ENCODE results near the gene CTNND2.

Gene CTNND2

GRCh38 chr5:11234501-11234911 lies 669.7 kb downstream of the CTNND2 start:
- no peak for DNase-seq

GRCh38 chr5:11230890-11231289 lies 673.4 kb downstream of the CTNND2 start:
- DNase-seq: no peak

- no peak for DNase-seq
These were observed 677.2 kb downstream of the CTNND2 start for GRCh38 chr5:11227064-11227463.

- DNase-seq: no peak
These were observed 679.6 kb downstream of the CTNND2 start for GRCh38 chr5:11224436-11225187.

GRCh38 chr5:11222169-11222568 lies 682.1 kb downstream of the CTNND2 start:
- DNase-seq: no peak

- no peak for DNase-seq
These were observed 689.2 kb downstream of the CTNND2 start for GRCh38 chr5:11214864-11215644.

GRCh38 chr5:11212706-11213105 lies 691.5 kb downstream of the CTNND2 start:
- DNase-seq: no peak

- peak in 1 of 2 experiments; percentile 18 for DNase-seq
These were observed 706.5 kb downstream of the CTNND2 start for GRCh38 chr5:11197726-11198125.

GRCh38 chr5:11191673-11192072 lies 712.6 kb downstream of the CTNND2 start:
- no peak for DNase-seq

GRCh38 chr5:11182441-11183080 lies 721.7 kb downstream of the CTNND2 start:
- peak; percentile 78 to 81 for DNase-seq

GRCh38 chr5:11181940-11182339 lies 722.3 kb downstream of the CTNND2 start:
- no peak for DNase-seq

GRCh38 chr5:11180890-11181289 lies 723.4 kb downstream of the CTNND2 start:
- no peak for DNase-seq

GRCh38 chr5:11177999-11178711 lies 726.1 kb downstream of the CTNND2 start:
- peak in 1 of 2 experiments; percentile 17 for DNase-seq

- DNase-seq: no peak
These were observed 729.7 kb downstream of the CTNND2 start for GRCh38 chr5:11174591-11174990.

GRCh38 chr5:11172484-11172883 lies 731.8 kb downstream of the CTNND2 start:
- DNase-seq: no peak

- no peak for DNase-seq
These were observed 733.0 kb downstream of the CTNND2 start for GRCh38 chr5:11171236-11171635.

GRCh38 chr5:11166923-11167322 lies 737.3 kb downstream of the CTNND2 start:
- DNase-seq: no peak

- DNase-seq: no peak
These were observed 739.5 kb downstream of the CTNND2 start for GRCh38 chr5:11164531-11165294.

- DNase-seq: no peak
These were observed 747.1 kb downstream of the CTNND2 start for GRCh38 chr5:11157132-11157531.

GRCh38 chr5:11153670-11154382 lies 750.4 kb downstream of the CTNND2 start:
- no peak for DNase-seq

GRCh38 chr5:11152368-11152767 lies 751.9 kb downstream of the CTNND2 start:
- no peak for DNase-seq

- no peak for DNase-seq
These were observed 753.3 kb downstream of the CTNND2 start for GRCh38 chr5:11150976-11151375.

Data from NCI-H446 (cell line).